K562 (cell line): ENCODE measurements around the gene SNX3. TPM values are rescaled to one million over a fixed set of nuclear protein-coding genes. Genes with fewer than 3 reads are reported as not detected.

Source experiments
- BCL6 ChIP-seq: fragments of 250-450 bp; sonication (Bioruptor Pico); IDR thresholded peaks from 2 replicates; pipeline ENCODE4 v1.4.0; 2020
- LEF1 ChIP-seq: fragments of 450-650 bp; IDR thresholded peaks from 2 replicates; pipeline ENCODE4 v1.6.1; 2016; ENCODE audit warnings: mild to moderate bottlenecking
- MYNN ChIP-seq, 2 experiments: sonication (generic); formaldehyde crosslinking in 1 of 2; IDR thresholded peaks; 2 replicates each; pipeline versions ENCODE4 v1.5.0 to v1.6.1; 2016 to 2020; ENCODE audit warnings: antibody characterized with exemption in 1 of 2, missing genetic modification reagents in 1 of 2
- NCOA2 ChIP-seq, 2 experiments: fragments of 450-650 bp; IDR thresholded peaks; 2 replicates each; pipeline ENCODE4 v1.6.1; 2018; ENCODE audit warnings: mild to moderate bottlenecking in 2 of 2, moderate library complexity in 1 of 2; ENCODE audit not compliant: partially characterized antibody in 2 of 2
- NFIC ChIP-seq: fragments of 450-650 bp; IDR thresholded peaks from 2 replicates; pipeline ENCODE4 v1.6.1; 2017; ENCODE audit warnings: mild to moderate bottlenecking, inconsistent platforms
- NKRF ChIP-seq: fragments of 450-650 bp; IDR thresholded peaks from 2 replicates; pipeline ENCODE4 v1.6.1; 2016; ENCODE audit warnings: borderline replicate concordance
- RBM22 ChIP-seq: fragments of 200-400 bp; formaldehyde crosslinking; IDR thresholded peaks from 2 replicates; pipeline ENCODE4 v1.6.1; 2018; ENCODE audit warnings: low read length, low read depth; ENCODE audit not compliant: poor library complexity, severe bottlenecking
- TCF3 ChIP-seq: sonication (generic); formaldehyde crosslinking; IDR thresholded peaks from 2 replicates; pipeline ENCODE4 v1.4.0; 2020; ENCODE audit warnings: mild to moderate bottlenecking, missing genetic modification reagents
- TEAD4 ChIP-seq, 2 experiments: sonication (generic) in 1 of 2; formaldehyde crosslinking in 1 of 2; IDR thresholded peaks; 2 replicates each; pipeline versions ENCODE4 v1.6.1 to v1.8.0; 2012 to 2022; ENCODE audit warnings: borderline replicate concordance in 1 of 2, inconsistent platforms in 1 of 2, low read length in 1 of 2, mild to moderate bottlenecking in 1 of 2, missing genetic modification reagents in 1 of 2
- YBX1 ChIP-seq: fragments of 450-650 bp; IDR thresholded peaks from 2 replicates; pipeline ENCODE4 v1.7.1; 2016; ENCODE audit warnings: mild to moderate bottlenecking
- ZBTB40 ChIP-seq, 2 experiments: fragments of 450-650 bp in 1 of 2; sonication (generic) in 1 of 2; formaldehyde crosslinking in 1 of 2; IDR thresholded peaks; 2 replicates each; pipeline versions ENCODE4 v1.7.1 to v1.9.0; 2016 to 2022; ENCODE audit warnings: inconsistent platforms in 1 of 2, mild to moderate bottlenecking in 1 of 2, missing genetic modification reagents in 1 of 2
- polyA plus RNA-seq, 8 experiments: library from polyadenylated mRNA; depleted of rRNA in 4 of 8; stranded (reverse) in 5 of 8; unstranded in 3 of 8; fragments of >200 nt; fragmentation: Nextera tagmentation in 2 of 8; fragmentation: Illumina TruSeq in 1 of 8; extraction: Ambion mirVana in 2 of 8; extraction: Trizol in 1 of 8; gene quantifications; 2 replicates each; pipeline versions ENCODE4 v1.2.1 to v1.2.3, GENCODE V29; 2011 to 2014; ENCODE audit warnings: inconsistent platforms in 1 of 8, missing spikeins in 1 of 8
- total RNA-seq, 7 experiments: library from RNA; depleted of rRNA in 6 of 7; stranded (reverse); fragments of >200 nt in 6 of 7; fragmentation: Illumina TruSeq in 2 of 7; extraction: Trizol in 2 of 7; gene quantifications; 2 replicates each; pipeline versions ENCODE4 v1.2.1 to v1.2.3, GENCODE V29; 2011 to 2021; ENCODE audit warnings: low replicate concordance in 1 of 7
- TF ChIP-seq, protein P1 (sequence below), 2 experiments: fragments of 200-800 bp in 1 of 2; sonication (Bioruptor generic) in 1 of 2; sonication (generic) in 1 of 2; formaldehyde crosslinking in 1 of 2; IDR thresholded peaks in 1 of 2; conservative IDR thresholded peaks in 1 of 2; 2 replicates each; pipeline versions ENCODE4 v1.5.0 to v1.6.1; 2016 to 2020; ENCODE audit warnings: missing compliant biosample characterization in 1 of 2, missing genetic modification characterization in 1 of 2, missing genetic modification reagents in 1 of 2
- TF ChIP-seq, protein P2 (sequence below): fragments of 200-800 bp; sonication (Bioruptor generic); IDR thresholded peaks from 2 replicates; pipeline ENCODE4 v1.6.1; 2017; ENCODE audit warnings: missing genetic modification characterization, missing compliant biosample characterization

The SNX3 gene
- total and polyA plus RNA-seq, 9 of the 15 experiments (the other 6 are each of a cell fraction or from before 2014, with no cell fraction given), result 48.9 to 410 (median 159) TPM

DNA sequence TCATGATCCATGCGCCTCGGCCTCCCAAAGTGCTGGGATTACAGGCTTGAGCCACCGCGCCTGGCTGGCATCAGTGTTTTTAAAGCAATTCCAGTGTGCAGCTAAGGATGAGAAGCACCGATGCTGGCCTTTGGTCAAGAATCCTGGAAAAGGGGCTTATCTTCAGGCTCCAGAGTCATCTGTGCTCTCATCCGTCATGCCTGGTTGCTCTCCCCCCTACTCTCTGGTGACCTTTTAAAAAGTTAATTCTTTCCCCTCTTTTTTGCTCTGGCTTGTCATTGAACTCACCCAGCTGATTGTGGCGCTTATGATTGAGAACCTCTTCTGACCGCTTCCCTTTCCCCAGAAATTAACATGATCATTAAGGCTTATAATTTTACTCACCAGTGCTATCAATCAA lies 66.3 kb downstream of the SNX3 start (continued):
- TF ChIP-seq, protein P1, sequence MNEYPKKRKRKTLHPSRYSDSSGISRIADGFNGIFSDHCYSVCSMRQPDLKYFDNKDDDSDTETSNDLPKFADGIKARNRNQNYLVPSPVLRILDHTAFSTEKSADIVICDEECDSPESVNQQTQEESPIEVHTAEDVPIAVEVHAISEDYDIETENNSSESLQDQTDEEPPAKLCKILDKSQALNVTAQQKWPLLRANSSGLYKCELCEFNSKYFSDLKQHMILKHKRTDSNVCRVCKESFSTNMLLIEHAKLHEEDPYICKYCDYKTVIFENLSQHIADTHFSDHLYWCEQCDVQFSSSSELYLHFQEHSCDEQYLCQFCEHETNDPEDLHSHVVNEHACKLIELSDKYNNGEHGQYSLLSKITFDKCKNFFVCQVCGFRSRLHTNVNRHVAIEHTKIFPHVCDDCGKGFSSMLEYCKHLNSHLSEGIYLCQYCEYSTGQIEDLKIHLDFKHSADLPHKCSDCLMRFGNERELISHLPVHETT (CRISPR knock-in tag; conservative IDR thresholded peaks at IDR 0.05 in 1 of 2, IDR thresholded peaks at IDR 0.05 in 1 of 2), result no peak
- TF ChIP-seq BCL6 (CRISPR knock-in tag), result no peak
- TF ChIP-seq TEAD4 (IDR thresholded peaks at IDR 0.05; ENCODE audit: low read length), result 0 out of 2 replicates have a peak, but pooled peaks have one; percentile 34
- TF ChIP-seq TEAD4 (CRISPR knock-in tag; IDR thresholded peaks at IDR 0.05; ENCODE audit: borderline replicate concordance), result no peak
- no peak for TF ChIP-seq LEF1
- TF ChIP-seq, protein P2, sequence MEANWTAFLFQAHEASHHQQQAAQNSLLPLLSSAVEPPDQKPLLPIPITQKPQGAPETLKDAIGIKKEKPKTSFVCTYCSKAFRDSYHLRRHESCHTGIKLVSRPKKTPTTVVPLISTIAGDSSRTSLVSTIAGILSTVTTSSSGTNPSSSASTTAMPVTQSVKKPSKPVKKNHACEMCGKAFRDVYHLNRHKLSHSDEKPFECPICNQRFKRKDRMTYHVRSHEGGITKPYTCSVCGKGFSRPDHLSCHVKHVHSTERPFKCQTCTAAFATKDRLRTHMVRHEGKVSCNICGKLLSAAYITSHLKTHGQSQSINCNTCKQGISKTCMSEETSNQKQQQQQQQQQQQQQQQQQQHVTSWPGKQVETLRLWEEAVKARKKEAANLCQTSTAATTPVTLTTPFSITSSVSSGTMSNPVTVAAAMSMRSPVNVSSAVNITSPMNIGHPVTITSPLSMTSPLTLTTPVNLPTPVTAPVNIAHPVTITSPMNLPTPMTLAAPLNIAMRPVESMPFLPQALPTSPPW (CRISPR knock-in tag), result no peak
- TF ChIP-seq NFIC, result peak; percentile 33; the same call in 1 of the 2 replicates
- TF ChIP-seq NKRF, result no peak
- no peak for TF ChIP-seq YBX1
- TF ChIP-seq MYNN (IDR thresholded peaks at IDR 0.05), result no peak
- no peak for TF ChIP-seq MYNN (CRISPR knock-in tag; IDR thresholded peaks at IDR 0.05)
- no peak for TF ChIP-seq RBM22
- peak; percentile 61 for TF ChIP-seq TCF3 (CRISPR knock-in tag)
- TF ChIP-seq ZBTB40 (IDR thresholded peaks at IDR 0.05), result no peak
- no peak for TF ChIP-seq ZBTB40 (CRISPR knock-in tag; IDR thresholded peaks at IDR 0.05)
- no peak for TF ChIP-seq NCOA2 (IDR thresholded peaks at IDR 0.05; ENCODE audit: partially characterized antibody in 2 of 2)
